A549 (cell line): Measurements from ENCODE around the gene AMPD3.

Experiments used
- KDM1A ChIP-seq: fragments of 200-600 bp; sonication (generic); IDR thresholded peaks from 2 replicates; pipeline ENCODE4 v1.6.1; 2016; ENCODE audit warnings: low read depth, mild to moderate bottlenecking
- NR3C1 ChIP-seq: fragments of >200 bp; sonication (Bioruptor Twin); formaldehyde crosslinking; IDR thresholded peaks from 3 replicates; pipeline ENCODE4 v1.6.1; 2017
- TF ChIP-seq, protein P1 (sequence below): fragments of >200 bp; sonication (Bioruptor Twin); formaldehyde crosslinking; IDR thresholded peaks from 3 replicates; pipeline ENCODE4 v1.5.1; 2016

DNA sequence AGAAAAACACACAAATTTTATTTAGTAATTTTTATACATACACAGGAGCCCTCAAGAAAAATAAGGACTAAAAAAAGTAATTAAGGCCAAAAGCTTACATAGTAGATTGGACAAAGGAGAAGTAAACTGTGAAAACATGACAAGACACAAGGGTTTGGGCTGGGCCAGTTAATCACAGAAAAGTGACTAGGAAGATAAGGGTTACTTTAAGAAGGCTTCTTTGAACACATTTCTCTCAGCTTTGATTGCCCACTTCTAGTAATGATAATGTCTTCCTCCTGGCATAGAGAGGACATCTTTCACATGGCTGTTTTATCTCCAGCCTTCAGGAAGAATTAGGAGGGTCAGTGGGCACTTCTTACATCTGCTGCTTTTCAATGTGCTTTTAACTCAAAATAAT is 82.5 kb downstream of the AMPD3 start:
- TF ChIP-seq, protein P1, sequence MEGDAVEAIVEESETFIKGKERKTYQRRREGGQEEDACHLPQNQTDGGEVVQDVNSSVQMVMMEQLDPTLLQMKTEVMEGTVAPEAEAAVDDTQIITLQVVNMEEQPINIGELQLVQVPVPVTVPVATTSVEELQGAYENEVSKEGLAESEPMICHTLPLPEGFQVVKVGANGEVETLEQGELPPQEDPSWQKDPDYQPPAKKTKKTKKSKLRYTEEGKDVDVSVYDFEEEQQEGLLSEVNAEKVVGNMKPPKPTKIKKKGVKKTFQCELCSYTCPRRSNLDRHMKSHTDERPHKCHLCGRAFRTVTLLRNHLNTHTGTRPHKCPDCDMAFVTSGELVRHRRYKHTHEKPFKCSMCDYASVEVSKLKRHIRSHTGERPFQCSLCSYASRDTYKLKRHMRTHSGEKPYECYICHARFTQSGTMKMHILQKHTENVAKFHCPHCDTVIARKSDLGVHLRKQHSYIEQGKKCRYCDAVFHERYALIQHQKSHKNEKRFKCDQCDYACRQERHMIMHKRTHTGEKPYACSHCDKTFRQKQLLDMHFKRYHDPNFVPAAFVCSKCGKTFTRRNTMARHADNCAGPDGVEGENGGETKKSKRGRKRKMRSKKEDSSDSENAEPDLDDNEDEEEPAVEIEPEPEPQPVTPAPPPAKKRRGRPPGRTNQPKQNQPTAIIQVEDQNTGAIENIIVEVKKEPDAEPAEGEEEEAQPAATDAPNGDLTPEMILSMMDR: no peak
- TF ChIP-seq KDM1A: no peak
- no peak for TF ChIP-seq NR3C1
